HG03354 (cell line): ENCODE measurements around the gene GNL1.
"Not testable (repeated sequence)": the region's sequence is repeated elsewhere in the genome, so short reads cannot be mapped to it uniquely, and the experiment has no call there.

Source experiments
- ATAC-seq: cut with Tn5 transposase; IDR thresholded peaks from one replicate; pipeline ENCODE4 v1.9.1; 2021; ENCODE audit warnings: mild to moderate bottlenecking; ENCODE audit not compliant: unreplicated experiment, poor library complexity, severe bottlenecking

GNL1 gene

DNA sequence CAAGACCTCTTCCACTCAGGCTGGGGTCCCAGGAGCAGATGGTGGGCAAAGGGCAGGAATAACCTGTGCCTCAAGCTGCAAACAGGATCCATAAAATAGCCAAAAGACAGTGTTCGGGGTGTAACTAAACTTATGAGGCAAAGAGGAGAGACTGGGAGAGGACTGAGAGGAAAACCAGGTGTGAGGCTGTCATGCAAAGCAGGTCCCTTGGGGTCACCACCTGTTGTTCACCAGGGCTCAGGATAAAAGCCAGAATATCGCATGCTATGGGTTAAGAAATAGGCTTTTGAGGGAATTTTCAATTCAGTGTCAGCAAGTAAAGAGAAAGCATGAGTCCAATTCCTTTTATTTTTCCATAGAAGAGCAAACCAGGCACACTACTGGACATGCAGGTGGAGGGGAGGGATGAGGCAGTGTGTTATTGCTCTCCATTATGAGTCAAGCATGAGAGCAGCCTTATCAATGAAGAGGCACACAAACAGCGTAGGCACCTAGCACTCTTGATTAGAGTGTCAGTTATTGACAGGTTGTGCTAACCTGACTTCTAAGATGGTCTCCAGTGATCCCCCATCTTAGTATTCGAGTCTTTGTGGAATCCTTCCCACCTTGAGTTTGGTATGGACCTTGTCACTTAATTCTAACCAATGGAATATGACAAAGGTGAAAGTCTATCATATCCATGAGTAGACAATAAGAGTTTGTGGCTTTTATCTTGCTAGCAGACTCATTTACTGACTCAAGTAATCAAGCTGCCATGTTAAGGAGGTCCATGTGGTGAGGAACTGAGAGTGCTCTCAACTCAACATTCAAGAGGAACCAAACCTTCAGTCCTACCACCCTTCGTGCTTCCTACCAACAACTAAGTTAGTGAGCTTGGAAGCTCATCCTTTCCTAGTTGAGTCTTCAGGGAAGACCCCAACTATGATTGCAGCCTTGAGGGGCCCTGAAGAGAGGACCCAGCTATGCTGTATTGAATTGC is 48.2 kb downstream of the GNL1 start:
- ATAC-seq, result no peak

DNA sequence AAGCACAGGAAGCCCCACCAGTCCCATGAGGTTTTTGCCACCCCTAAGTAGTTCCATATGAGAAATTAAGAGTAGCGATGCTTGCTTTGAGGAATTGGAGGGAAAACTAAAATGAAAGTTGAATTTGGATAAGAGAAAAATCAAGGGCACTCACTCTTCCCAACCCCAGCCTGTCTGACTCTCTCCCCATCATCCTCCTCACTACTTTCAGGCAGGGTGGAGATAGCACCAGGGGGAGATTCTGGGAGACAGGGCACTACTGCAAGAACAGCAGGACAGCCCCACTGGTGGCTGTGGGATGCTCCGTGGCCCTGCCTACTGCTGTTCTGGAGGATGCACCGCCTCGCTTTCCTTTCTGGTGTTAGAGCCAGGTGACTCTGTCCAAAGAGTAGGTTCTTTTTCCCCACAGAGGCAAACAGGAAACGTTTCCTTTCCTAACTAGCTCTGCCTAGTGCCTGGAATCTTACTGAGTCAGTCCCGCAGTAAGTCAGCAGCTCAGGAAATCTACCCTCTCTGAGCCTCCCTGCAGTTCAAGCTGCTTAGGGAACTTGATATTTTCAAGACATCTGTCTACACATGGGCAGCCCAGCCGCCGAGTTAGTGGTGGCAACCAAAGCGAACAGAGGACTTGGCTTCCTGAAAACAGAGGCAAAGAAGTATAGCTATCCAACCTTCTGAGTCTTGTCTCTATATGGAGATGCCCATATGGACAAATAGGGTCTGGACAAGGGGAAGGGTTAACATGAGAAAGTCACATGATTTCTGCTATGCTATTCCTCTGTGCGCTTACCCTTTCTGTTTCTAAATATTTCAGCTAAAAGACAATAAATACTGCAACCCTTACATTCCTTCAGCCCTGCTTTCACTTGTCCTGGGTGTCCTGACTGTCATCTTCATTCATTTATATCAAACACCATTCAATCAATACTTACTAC is 55.6 kb downstream of the GNL1 start:
- no peak for ATAC-seq

DNA sequence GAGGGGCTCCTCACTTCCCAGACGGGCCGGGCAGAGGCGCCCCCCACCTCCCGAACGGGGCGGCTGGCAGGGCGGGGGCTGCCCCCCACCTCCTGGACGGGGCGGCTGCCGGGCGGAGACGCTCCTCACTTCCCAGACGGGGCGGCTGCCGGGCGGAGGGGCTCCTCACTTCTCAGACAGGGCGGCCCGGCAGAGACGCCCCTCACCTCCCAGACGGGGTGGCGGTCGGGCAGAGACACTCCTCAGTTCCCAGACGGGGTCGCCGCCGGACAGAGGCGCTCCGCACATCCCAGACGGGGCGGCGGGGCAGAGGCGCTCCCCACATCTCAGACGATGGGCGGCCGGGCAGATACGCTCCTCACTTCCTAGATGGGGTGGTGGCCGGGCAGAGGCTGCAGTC is 57.6 kb downstream of the GNL1 start:
- ATAC-seq, result not testable (repeated sequence)

DNA sequence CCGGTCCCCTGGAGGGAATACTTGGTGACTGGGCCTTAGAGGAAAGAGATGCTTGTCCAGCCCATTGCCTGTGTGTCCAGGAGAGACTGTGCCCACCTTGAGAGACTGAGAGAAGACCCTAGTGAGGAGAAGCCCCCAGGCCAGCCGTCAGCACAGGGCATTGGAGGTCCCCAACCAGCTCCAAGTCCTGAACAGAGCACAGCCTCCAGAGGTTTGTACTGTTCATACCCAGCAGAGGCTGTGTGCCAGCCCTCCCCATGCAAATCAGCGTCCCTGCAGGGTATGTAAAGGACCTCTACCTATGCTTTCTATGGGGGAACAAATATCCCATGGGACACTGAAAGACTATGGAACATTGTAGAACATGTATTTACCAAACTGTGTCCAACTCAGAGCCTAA is 58.6 kb downstream of the GNL1 start:
- ATAC-seq, result no peak

DNA sequence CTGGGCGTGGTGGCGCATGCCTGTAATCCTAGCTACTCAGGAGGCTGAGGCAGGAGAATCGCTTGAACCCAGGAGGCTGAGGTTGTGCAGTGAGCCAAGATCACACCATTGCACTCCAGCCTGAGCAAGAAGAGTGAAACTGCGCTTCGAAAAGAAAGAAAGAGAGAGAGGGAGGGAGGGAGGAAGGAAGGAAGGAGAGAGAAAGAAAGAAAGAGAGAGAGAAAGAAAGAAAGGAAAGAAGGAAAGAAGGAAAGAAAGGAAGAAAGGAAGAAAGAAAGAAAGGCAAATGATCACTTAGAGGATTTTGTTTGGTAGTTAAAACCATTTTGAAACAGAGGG is 59.1 kb downstream of the GNL1 start:
- not testable (repeated sequence) for ATAC-seq

DNA sequence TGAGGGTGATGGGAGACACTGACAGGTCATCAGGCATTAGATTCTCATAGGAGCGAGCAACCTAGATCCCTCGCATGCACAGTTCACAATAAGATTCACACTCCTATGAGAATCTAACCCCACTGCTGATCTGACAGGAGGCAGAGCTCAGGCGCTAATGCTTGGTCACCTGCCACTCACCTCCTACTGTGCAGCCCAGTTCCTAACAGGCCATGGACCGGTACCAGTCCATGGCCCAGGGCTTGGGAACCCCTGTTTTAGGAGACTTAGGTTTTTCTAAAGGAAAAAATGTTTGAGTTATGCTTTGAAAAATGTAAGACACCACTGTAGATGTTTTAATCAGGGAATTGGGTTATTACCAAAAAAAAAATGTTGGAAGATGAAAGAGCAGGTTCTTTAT is 60.3 kb downstream of the GNL1 start:
- ATAC-seq, result no peak

DNA sequence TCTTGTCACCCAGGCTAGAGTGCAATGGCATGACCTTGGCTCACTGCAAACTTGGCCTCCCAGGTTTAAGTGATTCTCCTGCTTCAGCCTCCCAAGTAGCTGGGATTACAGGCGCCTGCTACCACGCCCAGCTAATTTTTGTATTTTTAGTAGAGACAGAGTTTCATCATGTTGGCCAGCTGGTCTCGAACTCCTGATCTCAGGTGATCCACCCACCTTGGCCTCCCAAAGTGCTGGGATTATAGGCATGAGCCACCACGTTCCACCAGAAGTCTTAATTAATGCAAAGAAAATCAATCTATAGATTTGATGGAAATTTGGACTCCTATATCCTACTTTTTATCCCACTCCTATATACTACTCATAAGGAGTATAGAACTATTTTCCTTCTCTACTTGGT is 61.2 kb downstream of the GNL1 start:
- ATAC-seq, result not testable (repeated sequence)

DNA sequence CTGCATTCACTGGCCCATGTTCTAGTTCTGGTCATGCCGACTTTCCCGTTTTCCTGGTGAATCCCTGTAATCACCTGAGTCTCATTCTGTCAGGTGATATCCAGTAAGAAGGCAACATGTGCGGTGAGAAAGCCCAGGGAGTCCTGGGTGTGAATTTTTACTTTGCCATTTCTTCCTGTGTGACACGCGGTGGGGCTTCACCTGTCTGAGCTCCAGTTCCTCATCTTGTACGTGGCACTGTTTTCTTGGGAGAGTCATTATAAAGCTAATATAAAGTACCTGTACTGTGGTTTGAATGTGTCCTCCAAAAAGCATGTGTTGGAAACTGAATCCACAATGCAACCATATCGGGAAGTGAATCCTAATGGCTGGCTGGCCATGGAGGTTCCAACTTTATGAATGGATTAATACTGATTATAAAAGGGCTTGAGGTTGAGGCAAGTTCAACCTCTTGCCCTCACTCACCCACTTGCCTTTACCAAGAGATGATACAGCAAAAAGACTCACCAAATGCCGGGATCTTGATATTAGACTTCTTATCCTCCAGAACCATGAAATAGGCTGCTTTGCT is 61.9 kb downstream of the GNL1 start:
- no peak for ATAC-seq

DNA sequence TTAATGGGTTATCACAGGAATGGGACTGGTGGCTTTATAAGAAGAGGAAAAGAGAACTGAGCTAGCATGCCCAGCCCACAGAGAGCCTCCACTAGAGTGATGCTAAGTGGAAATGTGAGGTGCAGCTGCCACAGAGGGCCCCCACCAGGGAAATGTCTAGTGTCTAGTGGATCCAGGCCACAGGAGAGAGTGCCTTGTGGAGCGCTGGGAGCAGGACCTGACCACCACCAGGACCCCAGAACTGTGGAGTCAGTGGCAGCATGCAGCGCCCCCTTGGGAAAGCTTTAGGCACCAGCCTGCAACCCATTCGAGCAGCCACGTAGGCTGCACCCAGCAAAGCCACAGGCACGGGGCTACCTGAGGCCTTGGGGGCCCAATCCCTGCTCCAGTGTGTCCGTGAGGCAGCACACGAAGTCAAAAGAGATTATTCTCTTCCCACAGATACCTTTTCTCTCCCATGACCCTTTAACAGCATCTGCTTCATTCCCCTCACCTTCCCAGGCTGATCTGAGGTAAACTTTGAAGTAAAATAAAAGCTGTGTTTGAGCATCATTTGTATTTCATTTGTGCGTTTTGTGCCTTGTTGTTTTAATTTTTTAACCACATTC is 62.5 kb downstream of the GNL1 start:
- ATAC-seq, result no peak

DNA sequence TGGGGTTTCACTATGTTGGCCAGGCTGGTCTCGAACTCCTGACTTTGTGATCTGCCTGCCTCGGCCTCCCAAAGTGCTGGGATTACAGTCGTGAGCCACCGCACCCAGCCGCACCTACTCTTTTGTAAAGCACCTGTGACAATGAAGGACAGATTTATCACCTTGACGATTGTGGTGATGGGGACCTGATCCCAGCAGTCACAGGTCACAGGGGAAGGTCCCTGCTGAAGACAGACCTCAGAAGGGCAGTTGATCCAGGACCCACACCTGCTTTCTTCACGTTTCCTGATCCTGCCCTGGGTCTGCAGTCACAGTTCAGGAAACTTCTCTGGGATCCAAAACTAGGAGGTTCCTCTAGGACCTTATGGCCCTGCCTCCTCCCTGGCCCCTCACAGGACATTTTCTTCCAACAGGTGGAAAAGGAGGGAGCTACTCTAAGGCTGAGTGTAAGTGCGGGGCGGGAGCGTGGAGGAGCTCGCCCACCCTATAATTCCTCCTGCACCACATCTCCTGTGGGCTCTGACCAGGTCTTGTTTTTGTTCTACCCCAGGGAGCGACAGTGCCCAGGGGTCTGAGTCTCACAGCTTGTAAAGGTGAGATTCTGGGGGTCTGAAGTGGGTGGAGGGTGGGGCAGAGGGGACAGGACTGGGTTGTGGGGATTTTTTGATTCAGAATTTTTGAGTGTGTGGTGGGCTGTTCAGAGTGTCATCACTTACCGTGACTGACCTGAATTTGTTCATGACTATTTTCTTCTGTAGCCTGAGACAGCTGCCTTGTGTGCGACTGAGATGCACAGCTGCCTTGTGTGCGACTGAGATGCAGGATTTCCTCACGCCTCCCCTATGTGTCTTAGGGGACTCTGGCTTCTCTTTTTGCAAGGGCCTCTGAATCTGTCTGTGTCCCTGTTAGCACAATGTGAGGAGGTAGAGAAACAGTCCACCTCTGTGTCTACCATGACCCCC is 64.0 kb downstream of the GNL1 start:
- ATAC-seq, result no peak
